ENCODE measurements around the gene GAREM2.

- TF ChIP-seq CTCF (conservative IDR thresholded peaks at IDR 0.05 in 1 of 2, IDR thresholded peaks at IDR 0.05 in 1 of 2; ENCODE audit: extremely low read depth in 1 of 2, insufficient read depth in 1 of 2, low read depth in 1 of 2, low read length in 2 of 2): no peak
- no peak for TF ChIP-seq EZH2 (IDR thresholded peaks at IDR 0.05; ENCODE audit: borderline replicate concordance, low read length)
Measured at GRCh38 chr2:26185954-26186770, 13.3 kb downstream of the GAREM2 start.
